ENCODE data around the gene NOL9.

Gene NOL9

GRCh38 chr1:6515771-6516170 is 38.5 kb downstream of the NOL9 start:
- no peak for TF ChIP-seq CTCF (IDR thresholded peaks at IDR 0.05; ENCODE audit: control insufficient read depth, insufficient read depth, low read depth, low read length, missing control alignments)
- no peak overlapping the region for H3K4me3 ChIP-seq (ENCODE audit: control insufficient read depth, low read depth, low read length)
- DNase-seq (ENCODE audit: low read depth): no peak

DNA sequence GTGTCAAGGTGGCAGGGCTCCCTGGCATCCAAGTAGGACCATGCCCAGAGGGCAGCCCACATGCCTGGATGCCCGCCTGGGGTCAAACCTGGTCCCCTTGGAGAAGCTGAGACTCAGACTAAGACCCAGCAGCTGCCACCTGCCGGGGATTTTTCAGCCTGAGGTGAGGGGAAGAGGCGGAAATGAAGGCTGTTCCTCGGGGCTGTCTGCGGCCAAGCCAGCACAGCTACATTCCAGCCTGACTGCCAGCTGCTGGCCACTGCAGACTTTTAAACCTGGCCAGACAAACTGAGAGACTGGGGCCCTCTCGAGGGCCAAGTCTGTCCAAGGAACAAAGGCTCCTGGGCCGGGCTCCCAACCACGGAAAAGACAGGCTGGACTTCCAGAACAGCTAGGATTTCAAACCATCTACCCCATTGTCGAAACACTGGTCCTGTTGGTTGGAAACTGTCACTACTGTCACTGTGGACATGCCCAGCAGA is 41.0 kb downstream of the NOL9 start:
- DNase-seq (ENCODE audit: low read depth): no peak
- H3K4me3 ChIP-seq (ENCODE audit: control insufficient read depth, low read depth, low read length): no peak overlapping the region
- no peak for TF ChIP-seq CTCF (IDR thresholded peaks at IDR 0.05; ENCODE audit: control insufficient read depth, insufficient read depth, low read depth, low read length, missing control alignments)

GRCh38 chr1:6512908-6513280 is 41.4 kb downstream of the NOL9 start:
- no peak for DNase-seq (ENCODE audit: low read depth)
- TF ChIP-seq CTCF (IDR thresholded peaks at IDR 0.05; ENCODE audit: control insufficient read depth, insufficient read depth, low read depth, low read length, missing control alignments): no peak
- no peak overlapping the region for H3K4me3 ChIP-seq (ENCODE audit: control insufficient read depth, low read depth, low read length)

GRCh38 chr1:6512245-6512907 is 41.9 kb downstream of the NOL9 start:
- H3K4me3 ChIP-seq (ENCODE audit: control insufficient read depth, low read depth, low read length): no peak overlapping the region
- TF ChIP-seq CTCF (IDR thresholded peaks at IDR 0.05; ENCODE audit: control insufficient read depth, insufficient read depth, low read depth, low read length, missing control alignments): no peak
- DNase-seq (ENCODE audit: low read depth): no peak

- no peak for DNase-seq (ENCODE audit: low read depth)
- no peak for TF ChIP-seq CTCF (IDR thresholded peaks at IDR 0.05; ENCODE audit: control insufficient read depth, insufficient read depth, low read depth, low read length, missing control alignments)
- H3K4me3 ChIP-seq (ENCODE audit: control insufficient read depth, low read depth, low read length): no peak overlapping the region
These were observed 42.6 kb downstream of the NOL9 start for GRCh38 chr1:6511561-6512244.

- no peak for DNase-seq (ENCODE audit: low read depth)
- no peak for TF ChIP-seq CTCF (IDR thresholded peaks at IDR 0.05; ENCODE audit: control insufficient read depth, insufficient read depth, low read depth, low read length, missing control alignments)
- H3K4me3 ChIP-seq (ENCODE audit: control insufficient read depth, low read depth, low read length): no peak overlapping the region
These were observed 43.3 kb downstream of the NOL9 start for GRCh38 chr1:6511056-6511455.
